ENCODE measurements around the gene GOT2. TPM values are rescaled to one million over a fixed set of nuclear protein-coding genes. Genes with fewer than 3 reads are reported as not detected.

GOT2 gene
- total and polyA plus RNA-seq, 5 donors: 245 to 329 (median 313) TPM

Other genes starting within 250 kb of the GOT2 start
- gene NDRG4, start 234.2 kb downstream of the GOT2 start, total RNA-seq: 100 to 1,000 TPM in 1 of 4 donors, 10 to 100 TPM in 3; 53.5 to 155 (median 97.3) TPM
- gene NDRG4, start 234.2 kb downstream of the GOT2 start, polyA plus RNA-seq: 164 TPM
- gene SETD6, start 218.8 kb downstream of the GOT2 start, total RNA-seq: 10 to 100 TPM in 2 of 4 donors, 1 to 10 TPM in 2; 9.7 to 12.4 (median 11.1) TPM
- gene SETD6, start 218.8 kb downstream of the GOT2 start, polyA plus RNA-seq: 8.5 TPM
- gene CNOT1, start 104.5 kb downstream of the GOT2 start, total RNA-seq: 10 to 100 TPM; 54.3 to 85.8 (median 79.9) TPM
- gene CNOT1, start 104.5 kb downstream of the GOT2 start, polyA plus RNA-seq: 26.3 TPM
- 10 to 100 TPM; 16.5 to 21.3 (median 19.0) TPM for gene SLC38A7, start 49.5 kb downstream of the GOT2 start, total RNA-seq
- gene SLC38A7, start 49.5 kb downstream of the GOT2 start, polyA plus RNA-seq: 13.3 TPM